ENCODE measurements around the gene BZW1. TPM values are rescaled to one million over a fixed set of nuclear protein-coding genes. Genes with fewer than 3 reads are reported as not detected.
"Not testable (repeated sequence)": the region's sequence is repeated elsewhere in the genome, so short reads cannot be mapped to it uniquely, and the experiment has no call there.

Gene BZW1
- total RNA-seq, 4 donors from 2014 or later, result 204 to 317 (median 240) TPM

DNA sequence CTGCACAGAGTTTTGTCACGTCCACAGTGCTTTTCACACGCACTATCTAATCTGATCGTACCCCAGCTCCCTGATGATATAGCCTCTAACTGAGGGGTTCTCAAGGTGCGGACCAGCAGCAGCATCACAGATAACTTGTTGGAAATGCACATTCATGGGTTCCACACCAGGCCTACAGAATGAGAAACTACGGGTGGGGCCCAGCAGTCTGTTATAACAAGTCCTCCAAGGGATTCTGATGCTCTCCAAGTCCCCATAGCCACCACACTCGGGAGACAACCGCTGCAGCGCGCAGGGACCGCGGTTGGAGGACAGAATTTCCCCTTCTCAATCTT is 745 bp upstream of the BZW1 start:
- no peak for ATAC-seq
- Histone ChIP-seq H3K4me1 (peaks cover 31 to 34% of the 10 kb centered on the region in 2 donors), H3K36me3 (peaks cover 0 to 29% of the 10 kb centered on the region in 2 donors), H3K27ac (peak overlapping the region; percentile 95 to 99 (median 98)), H3K27me3 (no peaks in the 10 kb centered on the region), H3K9me3 (no peaks in the 10 kb centered on the region), H3K4me3 (peak overlapping the region; percentile 77 to 98 (median 92))
- TF ChIP-seq POLR2A (IDR thresholded peaks at IDR 0.05), result no peak
- TF ChIP-seq, protein P1, sequence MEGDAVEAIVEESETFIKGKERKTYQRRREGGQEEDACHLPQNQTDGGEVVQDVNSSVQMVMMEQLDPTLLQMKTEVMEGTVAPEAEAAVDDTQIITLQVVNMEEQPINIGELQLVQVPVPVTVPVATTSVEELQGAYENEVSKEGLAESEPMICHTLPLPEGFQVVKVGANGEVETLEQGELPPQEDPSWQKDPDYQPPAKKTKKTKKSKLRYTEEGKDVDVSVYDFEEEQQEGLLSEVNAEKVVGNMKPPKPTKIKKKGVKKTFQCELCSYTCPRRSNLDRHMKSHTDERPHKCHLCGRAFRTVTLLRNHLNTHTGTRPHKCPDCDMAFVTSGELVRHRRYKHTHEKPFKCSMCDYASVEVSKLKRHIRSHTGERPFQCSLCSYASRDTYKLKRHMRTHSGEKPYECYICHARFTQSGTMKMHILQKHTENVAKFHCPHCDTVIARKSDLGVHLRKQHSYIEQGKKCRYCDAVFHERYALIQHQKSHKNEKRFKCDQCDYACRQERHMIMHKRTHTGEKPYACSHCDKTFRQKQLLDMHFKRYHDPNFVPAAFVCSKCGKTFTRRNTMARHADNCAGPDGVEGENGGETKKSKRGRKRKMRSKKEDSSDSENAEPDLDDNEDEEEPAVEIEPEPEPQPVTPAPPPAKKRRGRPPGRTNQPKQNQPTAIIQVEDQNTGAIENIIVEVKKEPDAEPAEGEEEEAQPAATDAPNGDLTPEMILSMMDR (IDR thresholded peaks at IDR 0.05 in 4 of 5, conservative IDR thresholded peaks at IDR 0.05 in 1 of 5), result no peak
- in situ Hi-C loops (cut with MboI; ENCODE audit: low sequenced_read_pairs in 4 of 4), result loop anchor here (5.0 to 25.0 kb wide), 4 partner anchors 54 to 99 kb away; partner anchors contain the start of gene CLK1 (in 1 of the 4)
- DNase-seq, result no peak
- intact Hi-C loops (cut with DNase I; ENCODE audit: low total_unique reads), result loop anchor here (1.0 to 5.0 kb wide), 5 partner anchors 45 to 306 kb away; partner anchors contain the start of genes CFLAR, NIF3L1 and PPIL3

DNA sequence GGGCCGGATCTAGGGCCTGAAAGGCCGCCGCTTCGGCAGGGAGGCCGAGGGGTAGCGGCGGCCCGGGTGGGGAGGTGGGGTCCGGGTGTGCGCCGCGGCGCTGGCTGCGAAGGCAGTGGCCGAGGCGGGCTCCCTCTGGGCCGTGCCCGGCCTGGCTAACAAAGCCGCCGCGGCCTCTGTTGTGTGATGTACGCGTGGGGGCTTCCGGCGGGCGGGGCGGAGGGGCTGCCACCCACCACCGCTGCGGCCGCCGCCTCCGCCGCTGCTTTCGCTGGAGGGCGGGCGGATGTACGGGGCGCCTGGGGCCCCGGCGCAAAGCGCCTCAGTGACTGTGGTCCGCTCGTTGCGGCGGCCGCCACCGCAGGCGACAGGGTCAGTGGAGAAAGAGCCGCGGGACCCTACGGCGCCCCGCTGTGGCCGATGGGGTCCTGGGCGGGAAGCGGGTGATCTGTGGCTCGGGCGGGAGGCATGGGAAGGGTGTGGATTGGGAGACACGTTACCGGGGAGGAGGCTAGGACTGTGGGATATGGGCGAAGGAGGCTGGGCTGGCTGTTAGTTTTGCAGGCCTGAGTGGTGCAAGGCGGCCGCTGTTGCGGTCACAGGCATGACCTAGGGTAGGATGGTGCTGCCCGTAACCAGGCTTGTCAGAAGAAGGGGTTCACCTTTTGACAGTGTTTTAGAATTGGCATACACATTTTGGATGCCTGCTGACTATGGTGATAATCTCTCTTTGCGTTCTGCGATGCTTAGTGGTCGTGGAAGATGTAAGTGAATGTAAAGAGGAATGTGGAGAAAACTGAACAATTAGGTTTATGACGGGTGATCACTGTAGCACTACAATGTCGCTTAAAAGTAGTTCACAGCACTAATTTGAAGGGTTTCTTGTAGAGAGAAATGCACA is 662 bp downstream of the BZW1 start:
- no peaks in the 10 kb centered on the region for H3K9me3 ChIP-seq
- H3K4me3 ChIP-seq, result peak overlapping the region; percentile 77 to 98 (median 92)
- ATAC-seq (peak; percentile 47 to 49), DNase-seq (peak; percentile 76 to 84)
- H3K4me1 ChIP-seq, result peaks cover 31 to 34% of the 10 kb centered on the region in 2 donors
- H3K27ac ChIP-seq, result peak overlapping the region; percentile 95 to 99 (median 98)
- in situ Hi-C loops (cut with MboI; ENCODE audit: low sequenced_read_pairs in 4 of 4), result loop anchor here (5.0 to 25.0 kb wide), 4 partner anchors 52 to 100 kb away; partner anchors contain the start of gene CLK1 (in 1 of the 4)
- intact Hi-C loops (cut with DNase I; ENCODE audit: low total_unique reads), result loop anchor here (1.0 to 5.0 kb wide), 4 partner anchors 52 to 857 kb away; partner anchors contain the start of genes CFLAR, CLK1, MAIP1 and TYW5
- peaks cover 0 to 43% of the 10 kb centered on the region in 2 donors for H3K36me3 ChIP-seq
- TF ChIP-seq, protein P1 (IDR thresholded peaks at IDR 0.05 in 4 of 5, conservative IDR thresholded peaks at IDR 0.05 in 1 of 5), result peak; percentile 41 to 74 (median 66)
- no peak for TF ChIP-seq POLR2A (IDR thresholded peaks at IDR 0.05)
- no peaks in the 10 kb centered on the region for H3K27me3 ChIP-seq

DNA sequence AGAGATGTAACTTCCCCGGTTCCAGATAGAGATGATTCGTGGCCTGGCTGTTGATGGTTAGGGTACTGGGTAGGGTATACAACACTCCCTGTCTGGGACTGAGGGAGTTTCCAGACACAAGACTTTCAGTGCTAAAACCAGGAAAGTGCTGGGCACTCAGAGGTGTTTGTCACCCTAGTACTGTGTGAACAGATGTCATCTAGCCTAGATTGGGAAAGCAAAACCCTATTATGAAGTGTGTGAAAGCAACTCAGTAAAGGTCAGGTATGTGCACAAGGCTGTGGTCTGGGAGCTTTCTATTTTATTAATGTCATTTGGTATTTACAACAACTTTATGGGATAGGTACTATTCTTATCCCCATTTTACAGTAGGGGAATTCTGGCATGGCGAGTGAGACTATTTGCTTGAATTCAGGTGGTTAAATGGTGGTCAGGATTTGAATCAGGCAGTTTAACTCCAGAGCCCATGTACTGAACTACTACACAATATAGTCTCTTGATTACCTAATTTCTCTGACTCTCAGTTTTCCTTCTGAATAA is 2.6 kb downstream of the BZW1 start:
- peak; percentile 47 to 48 for DNase-seq
- Histone ChIP-seq H3K27me3 (no peaks in the 10 kb centered on the region), H3K4me1 (peaks cover 31 to 34% of the 10 kb centered on the region in 2 donors), H3K9me3 (no peaks in the 10 kb centered on the region), H3K4me3 (peak overlapping the region; percentile 77 to 98 (median 92)), H3K27ac (peak overlapping the region; percentile 95 to 99 (median 98)), H3K36me3 (peaks cover 9 to 63% of the 10 kb centered on the region in 2 donors)
- intact Hi-C loops (cut with DNase I; ENCODE audit: low total_unique reads) (loop anchor here (2.0 to 5.0 kb wide), 3 partner anchors 67 to 303 kb away; partner anchors contain the start of genes CFLAR and HYCC2), in situ Hi-C loops (cut with MboI; ENCODE audit: low sequenced_read_pairs in 4 of 4) (loop anchor here (5.0 to 25.0 kb wide), 4 partner anchors 50 to 102 kb away; partner anchors contain the start of gene CLK1 (in 1 of the 4))
- TF ChIP-seq, protein P1 (IDR thresholded peaks at IDR 0.05 in 4 of 5, conservative IDR thresholded peaks at IDR 0.05 in 1 of 5), result no peak
- TF ChIP-seq POLR2A (IDR thresholded peaks at IDR 0.05), result peak; percentile 47 to 69
- peak; percentile 35 to 40 for ATAC-seq

DNA sequence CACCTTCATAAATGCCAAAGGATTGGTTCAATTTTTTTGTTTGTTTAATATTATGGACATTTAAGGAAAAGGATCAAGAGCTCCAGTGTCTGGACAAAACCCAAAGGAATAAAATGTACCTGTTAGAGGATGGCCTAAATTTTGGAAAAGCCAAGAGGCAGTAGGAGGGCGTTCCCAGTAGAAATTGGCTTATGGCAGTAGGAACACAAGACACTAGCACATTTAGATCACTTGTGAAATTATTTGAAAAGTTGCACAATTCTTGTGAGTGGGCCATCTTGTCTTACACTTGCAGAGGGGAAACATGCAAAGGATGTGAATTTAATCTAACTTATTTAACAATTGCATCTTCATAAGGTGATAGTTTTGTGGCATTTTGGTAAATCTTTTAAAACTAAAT is 3.2 kb downstream of the BZW1 start:
- H3K27ac ChIP-seq, result peak overlapping the region; percentile 95 to 99 (median 98)
- peak overlapping the region in 3 of 4 donors; percentile 11 to 86 (median 77) for H3K4me3 ChIP-seq
- peaks cover 31 to 34% of the 10 kb centered on the region in 2 donors for H3K4me1 ChIP-seq
- TF ChIP-seq POLR2A (IDR thresholded peaks at IDR 0.05), result no peak
- TF ChIP-seq, protein P1 (IDR thresholded peaks at IDR 0.05 in 4 of 5, conservative IDR thresholded peaks at IDR 0.05 in 1 of 5), result no peak
- no peaks in the 10 kb centered on the region for H3K9me3 ChIP-seq
- peak; percentile 41 to 43 for ATAC-seq
- DNase-seq, result peak; percentile 40 to 64
- in situ Hi-C loops (cut with MboI; ENCODE audit: low sequenced_read_pairs in 4 of 4) (loop anchor here (5.0 to 25.0 kb wide), 4 partner anchors 50 to 103 kb away; partner anchors contain the start of gene CLK1 (in 1 of the 4)), intact Hi-C loops (cut with DNase I; ENCODE audit: low total_unique reads) (loop anchor here (2.0 to 5.0 kb wide), 3 partner anchors 68 to 302 kb away; partner anchors contain the start of genes CFLAR and HYCC2)
- no peaks in the 10 kb centered on the region for H3K27me3 ChIP-seq
- H3K36me3 ChIP-seq, result peaks cover 9 to 68% of the 10 kb centered on the region in 2 donors

DNA sequence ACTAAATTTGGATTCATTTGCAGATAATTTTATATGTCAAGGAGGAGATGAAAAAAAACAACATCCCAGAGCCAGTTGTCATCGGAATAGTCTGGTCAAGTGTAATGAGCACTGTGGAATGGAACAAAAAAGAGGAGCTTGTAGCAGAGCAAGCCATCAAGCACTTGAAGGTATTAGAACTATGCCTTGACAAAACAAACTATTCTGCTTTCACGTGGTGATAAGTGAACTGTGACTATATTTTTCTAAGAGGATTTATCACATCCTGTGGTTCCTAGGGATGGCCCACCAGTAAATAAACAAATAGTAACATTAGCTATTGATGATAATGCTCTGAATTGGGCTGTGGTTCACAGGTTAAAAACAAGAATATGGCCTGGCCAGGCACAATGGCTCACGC is 7.0 kb downstream of the BZW1 start:
- ATAC-seq; intact Hi-C loops (cut with DNase I; ENCODE audit: low total_unique reads); H3K27me3 ChIP-seq; H3K27ac ChIP-seq; DNase-seq; H3K4me3 ChIP-seq; H3K9me3 ChIP-seq: not testable (repeated sequence)
- H3K4me1 ChIP-seq, result peaks cover 11 to 18% of the 10 kb centered on the region in 2 donors
- peaks cover 9 to 80% of the 10 kb centered on the region in 2 donors for H3K36me3 ChIP-seq
- in situ Hi-C loops (cut with MboI; ENCODE audit: low sequenced_read_pairs in 4 of 4), result loop anchor here (10.0 to 25.0 kb wide), 3 partner anchors 46 to 106 kb away; partner anchors contain the start of gene CLK1 (in 1 of the 4)
